Testis (tissue), 3 donors: ENCODE results near the gene CTAG1A. TPM values are rescaled to one million over a fixed set of nuclear protein-coding genes. Genes with fewer than 3 reads are reported as not detected.
A peak's percentile ranks its signal among the peaks of the same experiment; 100 is the strongest.
"Not testable (repeated sequence)": the region's sequence is repeated elsewhere in the genome, so short reads cannot be mapped to it uniquely, and the experiment has no call there.

ENCODE experiments used
- DNase-seq: peaks from one replicate; pipeline ENCODE4 v3.0.0-alpha.2; 2019
- H3K27ac ChIP-seq, 2 donors: fragments of 200-600 bp; sonication (generic); one replicate each; pipeline ENCODE4 v1.5.1; 2019
- H3K27me3 ChIP-seq: fragments of 200-600 bp; sonication (generic); one replicate; pipeline ENCODE4 v1.5.1; 2019
- H3K36me3 ChIP-seq: fragments of 200-600 bp; sonication (generic); one replicate; pipeline ENCODE4 v1.5.1; 2017; ENCODE audit warnings: low read depth; ENCODE audit errors: missing control alignments
- H3K4me1 ChIP-seq: fragments of 200-600 bp; sonication (generic); one replicate; pipeline ENCODE4 v1.5.1; 2019
- H3K4me3 ChIP-seq, 2 donors: fragments of 200-600 bp; sonication (generic); one replicate each; pipeline ENCODE4 v1.5.1; 2017 to 2019
- H3K9me3 ChIP-seq: fragments of 200-600 bp; sonication (generic); one replicate; pipeline ENCODE4 v1.5.1; 2017
- POLR2A ChIP-seq: fragments of 450-650 bp; IDR thresholded peaks from one replicate; pipeline ENCODE4 v1.6.1; 2017; ENCODE audit warnings: antibody characterized with exemption, mild to moderate bottlenecking, moderate library complexity
- WGBS, 2 donors: methylation state at CpG; one replicate each; pipeline ENCODE4 v1.1.5; 2018; 5-methylcytosine and 5-hydroxymethylcytosine counted together
- intact Hi-C: fragments of 100-400 bp; cut with DNase I; formaldehyde crosslinking; loops from one replicate; pipeline ENCODE4 v1.15.1; 2023; ENCODE audit warnings: low total_unique reads
- polyA plus RNA-seq: library from polyadenylated mRNA; stranded (reverse); fragments of 350-450 nt; fragmentation: Illumina TruSeq; extraction: RNeasy Lipid Tissue Mini Kit (QIAGEN cat#74804); gene quantifications from one replicate; pipeline ENCODE4 v1.2.3, GENCODE V29; 2014; ENCODE audit warnings: low read depth, low replicate concordance; ENCODE audit not compliant: insufficient read depth
- total RNA-seq, 2 donors: library from RNA; depleted of rRNA; stranded (reverse); fragments of >200 nt; gene quantifications; one replicate each; pipeline ENCODE4 v1.2.3, GENCODE V29; 2016
- TF ChIP-seq, protein P1 (sequence below), 3 experiments: fragments of 450-650 bp in 2 of 3; fragments of 200-600 bp in 1 of 3; sonication (generic) in 1 of 3; IDR thresholded peaks; one replicate each; pipeline ENCODE4 v1.5.1; 2016 to 2019; ENCODE audit warnings: antibody characterized with exemption in 3 of 3, mild to moderate bottlenecking in 2 of 3, moderate library complexity in 1 of 3

Gene CTAG1A
- total and polyA plus RNA-seq, 3 donors from 2014 or later: 7.1 to 18.1 (median 14.7) TPM

DNA sequence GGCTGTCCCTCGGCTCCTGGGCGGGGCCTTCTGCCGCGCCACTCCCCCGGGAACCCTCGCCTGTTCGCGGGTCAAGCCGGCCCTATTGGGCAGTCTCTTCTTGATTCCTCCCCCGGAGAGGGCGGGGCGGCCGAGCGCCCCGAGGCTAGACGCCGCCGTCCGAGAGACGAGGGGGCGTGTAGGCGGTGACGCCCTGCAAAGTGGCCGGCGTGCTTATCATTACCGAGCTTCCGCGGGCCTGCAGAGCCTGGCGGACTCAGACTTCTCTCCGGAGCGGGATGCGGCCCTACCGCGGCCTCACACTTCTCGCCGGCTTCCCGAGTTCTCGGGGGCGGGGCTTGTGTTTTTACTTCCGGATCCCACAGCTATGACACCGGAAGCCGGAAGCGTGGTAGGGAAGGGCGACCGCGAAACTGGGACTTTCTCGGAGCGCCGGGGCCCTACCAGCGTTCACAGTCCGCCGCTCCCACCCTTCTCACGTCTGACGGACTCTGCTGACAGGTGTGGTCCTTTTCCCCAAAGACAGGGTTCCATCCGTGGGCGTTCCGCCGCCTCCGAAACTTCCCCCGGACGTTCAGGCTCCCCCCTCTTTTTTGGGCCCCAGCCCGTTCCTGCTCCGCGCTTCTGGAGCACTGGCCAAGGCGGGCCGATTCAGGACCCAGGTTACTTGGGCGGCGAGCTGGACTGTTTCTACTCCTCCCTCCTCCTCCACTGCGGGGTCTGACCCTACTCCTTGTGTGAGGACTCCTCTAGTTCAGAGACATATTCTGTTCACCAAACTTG lies 37.5 kb upstream of the CTAG1A start, which contains the start of gene IKBKG:
IKBKG (plus strand) TSS at position 376 of the 783 bp plus-strand sequence. CDS start 4,383 bp downstream, outside the sequence.
- intact Hi-C loops: no loop called here
- DNase-seq: peak; percentile 92
- Histone ChIP-seq H3K4me1 (peaks cover under 1% of the 10 kb centered on the region), H3K27ac (peak within 1 kb of the TSS; percentile 74 to 80), H3K36me3 (no peaks in the 10 kb centered on the region), H3K9me3 (no peaks in the 10 kb centered on the region), H3K4me3 (peak within 1 kb of the TSS; percentile 64 to 73), H3K27me3 (no peaks in the 10 kb centered on the region)
- TF ChIP-seq, protein P1, sequence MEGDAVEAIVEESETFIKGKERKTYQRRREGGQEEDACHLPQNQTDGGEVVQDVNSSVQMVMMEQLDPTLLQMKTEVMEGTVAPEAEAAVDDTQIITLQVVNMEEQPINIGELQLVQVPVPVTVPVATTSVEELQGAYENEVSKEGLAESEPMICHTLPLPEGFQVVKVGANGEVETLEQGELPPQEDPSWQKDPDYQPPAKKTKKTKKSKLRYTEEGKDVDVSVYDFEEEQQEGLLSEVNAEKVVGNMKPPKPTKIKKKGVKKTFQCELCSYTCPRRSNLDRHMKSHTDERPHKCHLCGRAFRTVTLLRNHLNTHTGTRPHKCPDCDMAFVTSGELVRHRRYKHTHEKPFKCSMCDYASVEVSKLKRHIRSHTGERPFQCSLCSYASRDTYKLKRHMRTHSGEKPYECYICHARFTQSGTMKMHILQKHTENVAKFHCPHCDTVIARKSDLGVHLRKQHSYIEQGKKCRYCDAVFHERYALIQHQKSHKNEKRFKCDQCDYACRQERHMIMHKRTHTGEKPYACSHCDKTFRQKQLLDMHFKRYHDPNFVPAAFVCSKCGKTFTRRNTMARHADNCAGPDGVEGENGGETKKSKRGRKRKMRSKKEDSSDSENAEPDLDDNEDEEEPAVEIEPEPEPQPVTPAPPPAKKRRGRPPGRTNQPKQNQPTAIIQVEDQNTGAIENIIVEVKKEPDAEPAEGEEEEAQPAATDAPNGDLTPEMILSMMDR (IDR thresholded peaks at IDR 0.05): no peak
- TF ChIP-seq POLR2A: no peak
- WGBS, 2 donors: 2% methylated on average over 17 of the region's 69 CpGs; no CpG with 5 or more reads in 1 of the 2 donors

DNA sequence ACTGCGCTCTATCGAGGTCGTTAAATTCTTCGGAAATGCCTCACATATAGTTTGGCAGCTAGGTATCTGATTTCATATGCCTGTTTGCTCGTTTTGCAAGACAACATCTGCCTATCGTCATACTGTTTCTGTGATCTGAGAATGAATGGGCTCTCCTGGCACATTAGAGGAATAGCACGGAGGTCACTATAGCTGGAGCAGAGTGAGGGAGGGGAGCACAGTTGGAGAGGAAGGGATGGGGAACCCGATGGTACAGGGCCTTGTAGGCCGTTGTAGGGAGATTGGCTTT lies 37.0 kb upstream of the CTAG1A start:
- no peak for DNase-seq
- WGBS, 2 donors: 0 to 3% methylated on average over 6 to 9 of the region's 9 CpGs
- no peaks in the 10 kb centered on the region for H3K27me3 ChIP-seq
- no peaks in the 10 kb centered on the region for H3K9me3 ChIP-seq
- no peak for TF ChIP-seq POLR2A
- TF ChIP-seq, protein P1 (IDR thresholded peaks at IDR 0.05): no peak
- no peaks in the 10 kb centered on the region for H3K36me3 ChIP-seq
- no peaks in the 10 kb centered on the region for H3K4me1 ChIP-seq
- intact Hi-C loops: no loop called here
- peak overlapping the region; percentile 74 to 80 for H3K27ac ChIP-seq
- H3K4me3 ChIP-seq: peak overlapping the region; percentile 64 to 73

DNA sequence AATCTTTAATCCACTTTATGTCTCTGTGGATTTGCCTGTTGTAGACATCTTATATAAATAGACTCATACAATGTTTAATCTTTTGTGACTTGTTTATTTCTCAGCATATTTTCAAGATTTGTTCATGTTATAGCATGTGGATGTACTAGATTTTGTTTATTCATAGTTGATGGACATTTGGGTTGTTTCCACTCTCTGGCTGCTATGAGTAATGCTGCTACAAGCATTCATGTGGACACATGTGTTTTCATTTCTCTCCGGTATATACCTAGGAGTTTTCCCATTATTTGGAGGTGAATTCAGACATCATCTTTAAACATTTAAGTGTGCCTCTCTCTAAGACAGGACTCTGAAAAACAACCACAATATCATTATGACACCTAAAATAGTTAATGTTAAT lies 35.2 kb upstream of the CTAG1A start:
- intact Hi-C loops: no loop called here

DNA sequence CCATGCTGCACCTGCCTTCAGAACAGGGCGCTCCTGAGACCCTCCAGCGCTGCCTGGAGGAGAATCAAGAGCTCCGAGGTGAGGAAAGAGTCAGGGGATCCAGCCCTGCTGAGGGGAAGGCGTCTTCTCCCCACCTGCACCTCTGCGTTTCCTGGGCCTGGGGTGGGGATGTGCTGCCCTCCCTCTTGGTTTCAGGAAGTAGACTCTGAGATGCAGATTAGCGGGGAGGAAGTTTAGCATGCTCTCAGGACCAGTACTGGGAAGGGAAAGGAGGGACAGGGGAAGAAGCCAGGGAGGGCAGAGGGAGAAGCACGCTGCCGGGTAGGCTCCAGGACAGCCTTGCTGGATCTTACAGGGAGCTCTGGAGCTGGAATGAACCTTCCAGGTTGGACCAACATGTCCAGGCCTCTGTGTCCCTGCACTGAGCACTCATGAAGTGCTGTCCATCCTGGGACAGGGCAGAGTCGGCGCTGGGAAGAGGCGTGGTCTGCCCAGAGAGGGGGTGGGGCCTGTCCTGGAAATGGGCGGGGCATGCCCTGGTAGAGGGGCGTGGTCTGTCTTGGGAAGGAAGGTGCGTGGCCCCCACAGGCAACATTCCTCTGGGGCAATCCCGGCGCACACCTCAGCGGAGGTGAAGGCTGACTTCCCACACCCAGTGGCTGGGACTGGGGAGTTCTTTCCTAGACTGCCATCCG lies 32.7 kb upstream of the CTAG1A start:
- H3K27ac ChIP-seq, H3K4me1 ChIP-seq, H3K4me3 ChIP-seq, DNase-seq, H3K36me3 ChIP-seq, H3K27me3 ChIP-seq, H3K9me3 ChIP-seq, intact Hi-C loops: not testable (repeated sequence)
- 89% methylated on average over 7 of the region's 18 CpGs; no CpG with 5 or more reads in 1 of the 2 donors for WGBS, 2 donors

More for the DNA sequence above, 35.2 kb upstream of the CTAG1A start:
- H3K27ac ChIP-seq: no peak overlapping the region
- H3K36me3 ChIP-seq: no peaks in the 10 kb centered on the region
- no peaks in the 10 kb centered on the region for H3K9me3 ChIP-seq
- TF ChIP-seq, protein P1 (IDR thresholded peaks at IDR 0.05): no peak
- TF ChIP-seq POLR2A: no peak
- 67 to 93% methylated on average over 1 of the region's 1 CpG for WGBS, 2 donors
- no peak overlapping the region for H3K4me3 ChIP-seq
- no peaks in the 10 kb centered on the region for H3K27me3 ChIP-seq
- DNase-seq: no peak
- H3K4me1 ChIP-seq: no peaks in the 10 kb centered on the region

DNA sequence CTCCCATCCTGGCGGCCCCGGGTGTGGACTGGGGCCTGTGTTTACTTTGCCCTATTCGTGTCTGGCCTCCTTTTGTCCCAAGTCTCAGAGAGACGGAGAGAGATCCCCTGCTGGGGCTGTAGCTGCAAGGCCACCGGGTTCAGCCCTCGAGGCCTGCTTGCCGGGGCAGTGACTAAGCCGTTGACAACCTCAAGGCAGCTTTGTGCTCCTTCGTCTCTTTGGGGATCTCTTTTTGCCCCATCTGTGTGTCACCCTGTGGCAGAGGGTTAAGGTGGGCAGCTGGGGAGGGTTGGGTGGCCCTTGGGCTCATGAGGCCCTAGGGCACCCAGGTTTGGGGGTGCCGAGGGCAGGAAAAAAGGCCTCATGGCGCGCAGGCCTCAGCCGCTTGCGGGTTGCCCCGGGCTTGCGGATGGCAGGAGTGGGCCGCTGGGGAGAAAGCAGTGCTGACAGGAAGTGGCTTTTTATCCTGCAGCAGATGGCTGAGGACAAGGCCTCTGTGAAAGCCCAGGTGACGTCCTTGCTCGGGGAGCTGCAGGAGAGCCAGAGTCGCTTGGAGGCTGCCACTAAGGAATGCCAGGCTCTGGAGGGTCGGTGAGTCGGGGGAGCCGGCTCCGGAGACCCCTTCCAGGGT lies 26.8 kb upstream of the CTAG1A start:
- H3K9me3 ChIP-seq, H3K4me3 ChIP-seq, H3K27me3 ChIP-seq, H3K36me3 ChIP-seq, H3K4me1 ChIP-seq, intact Hi-C loops, DNase-seq, H3K27ac ChIP-seq: not testable (repeated sequence)
- no CpG with 5 or more reads among the region's 24 CpGs for WGBS, 2 donors

DNA sequence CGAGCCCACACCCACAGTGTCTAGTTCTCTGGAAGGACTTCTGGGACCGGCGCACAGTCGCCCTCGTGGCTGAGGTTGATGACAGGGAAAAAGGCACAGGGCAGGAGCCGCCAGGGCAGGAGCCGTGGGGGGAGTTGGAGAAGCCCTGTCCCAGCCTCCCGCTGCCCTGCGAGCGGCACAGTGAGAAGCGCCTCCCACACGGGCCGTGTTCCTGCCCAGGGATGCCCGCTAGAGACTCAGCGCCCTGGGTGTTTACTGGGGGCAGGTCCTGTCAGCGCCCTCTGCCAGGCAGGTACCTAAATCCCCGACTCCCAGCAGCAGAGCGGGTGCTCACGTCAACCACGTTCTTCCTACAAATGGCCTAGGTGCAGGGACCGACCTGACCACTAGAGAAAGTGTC lies 26.0 kb upstream of the CTAG1A start:
- H3K4me3 ChIP-seq, DNase-seq, H3K27me3 ChIP-seq, H3K4me1 ChIP-seq, H3K36me3 ChIP-seq, H3K9me3 ChIP-seq, H3K27ac ChIP-seq, intact Hi-C loops: not testable (repeated sequence)
- no CpG with 5 or more reads among the region's 21 CpGs for WGBS, 2 donors

DNA sequence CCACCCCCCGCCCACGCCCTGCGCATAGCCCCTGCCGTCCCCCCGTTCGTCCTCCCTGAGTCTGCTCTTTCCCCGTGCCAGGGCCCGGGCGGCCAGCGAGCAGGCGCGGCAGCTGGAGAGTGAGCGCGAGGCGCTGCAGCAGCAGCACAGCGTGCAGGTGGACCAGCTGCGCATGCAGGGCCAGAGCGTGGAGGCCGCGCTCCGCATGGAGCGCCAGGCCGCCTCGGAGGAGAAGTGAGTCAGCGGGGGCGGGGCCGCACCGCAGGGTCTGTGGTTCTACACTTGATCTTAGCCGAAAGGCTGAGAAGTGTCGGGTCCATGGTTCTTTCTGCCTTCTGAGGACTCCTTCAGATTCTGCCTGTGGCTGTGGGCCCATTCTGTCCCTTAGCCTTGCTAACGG lies 24.6 kb upstream of the CTAG1A start:
- H3K36me3 ChIP-seq, H3K9me3 ChIP-seq, H3K4me1 ChIP-seq, DNase-seq, H3K27me3 ChIP-seq, intact Hi-C loops, H3K27ac ChIP-seq, H3K4me3 ChIP-seq: not testable (repeated sequence)
- no CpG with 5 or more reads among the region's 31 CpGs for WGBS, 2 donors

DNA sequence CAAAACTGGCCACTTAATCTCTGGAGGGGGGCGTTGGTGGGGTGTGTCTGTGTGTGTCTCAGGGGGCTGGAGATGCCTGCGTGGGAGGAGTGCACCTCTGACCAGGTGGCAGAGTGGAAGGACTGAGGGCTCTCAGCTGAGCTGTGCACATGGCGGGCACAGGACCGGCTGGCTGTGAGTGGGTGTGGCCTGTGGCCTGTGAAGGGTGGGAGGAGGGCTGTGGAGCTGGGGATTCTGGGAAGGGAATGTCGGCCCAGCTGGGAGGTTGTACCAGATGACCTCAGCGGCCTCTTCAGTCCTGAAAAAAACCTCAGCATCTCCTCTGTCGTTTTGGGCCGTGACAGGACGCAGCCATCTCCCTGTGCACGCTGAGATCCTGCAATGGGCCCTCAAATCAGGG lies 22.6 kb upstream of the CTAG1A start:
- WGBS, 2 donors: no CpG with 5 or more reads among the region's 10 CpGs
- H3K27me3 ChIP-seq, H3K4me1 ChIP-seq, intact Hi-C loops, DNase-seq, H3K9me3 ChIP-seq, H3K27ac ChIP-seq, H3K36me3 ChIP-seq, H3K4me3 ChIP-seq: not testable (repeated sequence)

DNA sequence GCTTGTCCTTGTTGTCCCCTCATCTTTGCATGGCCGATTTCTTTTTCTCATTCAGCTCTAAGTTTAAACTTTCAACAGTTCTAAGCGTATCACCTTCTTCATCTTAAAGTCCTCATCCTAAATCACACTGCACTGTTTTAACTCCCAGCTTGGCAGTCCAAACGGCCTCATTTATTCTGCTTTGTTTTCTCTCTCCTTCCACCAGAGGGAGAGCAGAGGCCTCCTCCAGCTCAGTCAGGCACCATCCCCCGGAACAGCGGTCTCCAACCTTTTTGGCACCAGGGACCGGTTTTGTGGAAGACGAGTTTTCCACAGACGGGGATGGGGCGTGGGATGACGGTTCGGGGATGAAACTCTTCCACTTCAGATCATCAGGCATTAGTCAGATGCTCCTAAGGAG lies 14.6 kb upstream of the CTAG1A start:
- intact Hi-C loops, DNase-seq, H3K27ac ChIP-seq, H3K36me3 ChIP-seq, H3K4me3 ChIP-seq, H3K9me3 ChIP-seq, H3K4me1 ChIP-seq, H3K27me3 ChIP-seq: not testable (repeated sequence)
- no CpG with 5 or more reads among the region's 11 CpGs for whole genome bisulfite sequencing, 2 donors
